HT-29 (cell line): ENCODE results near the gene GPR119. TPM values are rescaled to one million over a fixed set of nuclear protein-coding genes. Genes with fewer than 3 reads are reported as not detected.
A peak's percentile ranks its signal among the peaks of the same experiment; 100 is the strongest.
"Not testable (repeated sequence)": the region's sequence is repeated elsewhere in the genome, so short reads cannot be mapped to it uniquely, and the experiment has no call there.

Source experiments
- DNase-seq: peaks from one replicate; pipeline ENCODE4 v3.0.0-alpha.2; 2015; ENCODE audit warnings: low spot score
- total RNA-seq: library from RNA; depleted of rRNA; stranded (reverse); fragments of >200 nt; shearing (Covaris generic); gene quantifications from 2 replicates; pipeline ENCODE4 v1.2.3, GENCODE V29; 2014; rRNA removed

The GPR119 gene
- not detected in 2 replicates for total RNA-seq

DNA sequence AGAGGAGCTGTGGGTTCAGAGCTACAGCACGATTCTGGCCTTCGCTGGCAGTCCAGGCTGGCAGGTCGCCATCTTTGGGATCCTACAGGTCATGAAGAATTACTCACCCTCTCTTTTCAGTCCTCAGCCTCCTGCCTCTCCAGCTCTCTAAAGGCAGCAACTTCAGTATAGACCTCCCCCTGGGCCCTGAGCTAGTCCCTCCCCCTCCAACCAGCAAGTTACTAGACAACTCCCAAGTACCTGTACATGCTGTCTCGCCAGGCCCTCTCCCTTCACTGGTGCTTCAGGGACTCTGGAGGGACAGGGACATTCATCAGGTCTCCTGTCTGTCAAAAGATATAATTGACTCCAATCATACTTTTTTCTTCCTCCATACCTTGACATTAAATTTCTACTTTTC, at the start of gene GPR119:
TSS of gene GPR119 (minus strand) at position 155 of the 400 bp plus-strand sequence. CDS start 227 bp downstream, outside the sequence.
- no peak for DNase-seq

DNA sequence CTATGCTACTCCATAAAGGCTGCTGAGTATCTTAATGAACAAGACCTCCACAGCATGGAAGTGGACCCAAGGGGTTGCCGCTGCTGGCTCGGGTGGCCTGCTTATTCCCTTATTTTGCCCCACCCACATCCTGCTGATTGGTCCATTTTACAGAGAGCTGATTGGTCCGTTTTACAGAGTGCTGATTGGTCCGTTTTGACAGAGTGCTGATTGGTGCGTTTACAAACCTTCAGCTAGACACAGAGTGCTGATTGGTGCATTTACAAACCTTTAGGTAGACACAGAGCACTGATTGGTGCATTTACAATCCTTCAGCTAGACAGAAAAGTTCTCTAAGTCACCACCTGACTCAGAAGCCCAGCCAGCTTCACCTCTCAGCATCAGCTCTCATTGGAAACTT, 43.8 kb upstream of the GPR119 start:
- DNase-seq, result not testable (repeated sequence)

DNA sequence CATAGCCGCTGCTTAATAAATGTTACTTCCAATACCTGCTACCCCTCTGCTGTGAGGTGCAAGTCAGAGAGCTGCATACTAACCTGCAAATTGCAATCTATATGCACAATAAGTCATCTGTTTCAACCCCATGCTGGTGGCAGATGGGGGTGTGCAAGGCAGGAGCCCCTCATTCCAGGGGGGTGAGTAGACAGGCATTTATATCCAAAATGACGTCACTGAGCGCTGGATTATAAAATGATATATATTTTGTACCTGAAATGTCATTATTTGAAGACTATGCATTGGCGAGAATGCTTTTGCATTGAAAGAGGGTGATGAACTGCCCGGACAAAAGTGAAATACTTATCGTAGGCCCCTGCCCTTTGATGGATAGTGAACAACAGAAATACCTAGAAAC, 41.1 kb upstream of the GPR119 start:
- no peak for DNase-seq

- no peak for DNase-seq
Observed at GRCh38 chrX:130419263-130419662, 33.8 kb upstream of the GPR119 start.

GRCh38 chrX:130418740-130419139, 33.3 kb upstream of the GPR119 start:
- no peak for DNase-seq

DNA sequence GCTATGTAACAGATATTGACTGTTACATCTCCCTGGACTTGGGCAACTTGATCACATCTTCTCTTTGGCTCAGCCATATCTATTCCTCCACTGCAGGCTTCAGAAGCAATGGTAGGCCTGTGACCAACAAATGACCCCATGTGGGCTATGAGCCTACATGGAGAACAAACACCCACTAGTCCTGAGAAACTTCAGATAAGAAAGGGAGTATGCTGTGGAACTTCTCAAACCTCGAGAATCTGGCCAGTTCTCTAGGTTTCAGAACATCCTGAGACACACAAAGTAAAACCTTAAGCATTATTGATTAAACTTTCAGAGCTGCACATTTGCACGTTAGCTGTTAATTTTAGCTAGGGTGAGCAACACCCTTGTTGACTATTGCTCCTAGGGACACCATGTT, 32.6 kb upstream of the GPR119 start:
- no peak for DNase-seq

- no peak for DNase-seq
Observed at GRCh38 chrX:130416785-130417184, 31.3 kb upstream of the GPR119 start.

DNA sequence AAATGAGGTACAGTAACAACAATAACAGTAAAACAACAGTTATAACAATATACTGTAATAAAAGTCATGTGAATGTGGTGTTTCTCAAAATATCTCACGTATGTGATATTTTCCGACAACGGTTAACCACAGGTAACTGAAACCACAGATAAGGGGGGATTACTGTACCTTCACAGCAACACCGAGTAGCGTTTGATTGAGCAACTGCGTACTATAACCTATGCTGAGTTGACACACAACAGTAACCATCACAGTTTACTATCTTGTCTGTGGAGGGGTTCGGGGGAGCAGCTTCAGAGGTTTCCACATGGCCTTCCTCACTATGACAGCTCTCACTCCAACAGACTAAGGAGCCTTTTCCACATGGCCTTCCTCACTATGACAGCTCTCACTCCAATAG, 29.7 kb upstream of the GPR119 start:
- DNase-seq, result no peak

DNA sequence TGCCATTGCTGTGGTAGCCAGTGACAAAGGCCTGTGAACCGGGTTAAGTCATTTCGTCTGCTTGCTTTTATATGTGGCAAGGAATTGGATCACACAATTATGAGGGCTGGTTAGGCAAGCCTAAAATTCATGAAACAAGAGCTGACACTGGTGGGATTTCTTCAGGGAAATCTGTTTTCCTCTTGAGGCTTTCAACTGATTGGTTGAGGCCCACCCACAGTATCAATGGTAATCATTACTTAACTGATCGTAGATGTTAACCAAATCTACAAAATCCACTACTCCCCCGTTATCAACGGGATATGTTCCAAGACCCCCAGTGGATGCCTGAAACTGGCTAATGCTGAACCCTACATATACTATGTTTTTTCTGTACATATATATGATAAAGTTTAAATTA, 29.3 kb upstream of the GPR119 start:
- no peak for DNase-seq

- DNase-seq, result no peak
Observed at GRCh38 chrX:130413415-130413814, 27.9 kb upstream of the GPR119 start.

- no peak for DNase-seq
Observed at GRCh38 chrX:130402208-130402684, 16.8 kb upstream of the GPR119 start.

GRCh38 chrX:130401415-130402207, 16.1 kb upstream of the GPR119 start, which contains the start of gene RBMX2:
RBMX2 (plus strand) TSS chrX:130401987; CDS start chrX:130402033, 46 bp downstream.
- peak; percentile 80 for DNase-seq

DNA sequence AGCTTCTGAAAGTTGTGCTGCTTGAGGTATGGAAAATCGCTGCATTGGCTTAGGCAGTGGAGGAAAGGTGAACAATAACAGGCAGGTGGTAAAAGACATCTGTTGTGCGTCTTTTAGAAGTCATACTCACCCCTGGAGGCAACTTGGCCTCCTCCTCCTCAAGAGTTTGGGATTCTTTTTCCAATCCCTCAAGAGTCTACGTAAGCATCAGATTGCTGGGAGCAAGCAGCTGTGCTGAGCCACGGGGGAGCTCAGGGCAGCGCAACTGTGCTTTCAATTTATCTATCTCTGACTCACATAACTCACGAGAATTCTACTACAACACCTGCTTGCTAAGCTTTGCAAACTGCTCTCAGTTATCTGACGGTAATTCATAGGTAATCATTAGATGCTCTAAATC, 9.9 kb upstream of the GPR119 start:
- no peak for DNase-seq

GRCh38 chrX:130393451-130394074, 8.1 kb upstream of the GPR119 start:
- peak; percentile 76 for DNase-seq

- no peak for DNase-seq
Observed at GRCh38 chrX:130386408-130386808, 934 bp upstream of the GPR119 start.

DNA sequence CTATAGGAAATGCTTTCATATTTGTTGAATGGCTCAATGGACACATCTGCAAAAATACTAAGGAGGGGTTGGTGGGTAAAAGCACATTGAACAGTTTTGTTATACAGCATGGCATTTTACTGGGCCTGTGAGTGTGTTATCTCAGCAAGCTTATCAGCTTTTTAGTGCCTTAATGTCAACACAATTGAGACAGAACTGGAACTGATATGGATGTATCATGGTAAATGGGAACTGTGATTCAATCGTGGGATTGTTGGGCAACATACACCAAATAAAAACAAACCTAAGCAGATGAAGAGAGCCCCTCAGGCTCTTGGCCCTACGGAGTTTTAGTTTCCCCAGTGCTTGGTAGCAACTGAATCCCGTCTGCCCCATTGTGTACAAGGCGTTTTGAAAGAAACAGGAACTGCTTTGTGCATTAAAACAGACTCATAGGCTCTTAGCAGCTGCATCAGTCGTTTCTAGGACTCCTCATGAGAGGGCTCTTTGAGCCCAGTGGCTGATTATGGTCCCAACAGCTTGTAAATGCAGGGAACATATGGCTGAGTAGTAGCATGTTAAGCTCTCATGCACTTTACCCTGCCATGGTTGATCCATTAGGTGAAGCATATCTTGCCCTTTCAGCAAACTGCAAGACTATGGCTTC, 7.3 kb downstream of the GPR119 start:
- DNase-seq, result no peak

DNA sequence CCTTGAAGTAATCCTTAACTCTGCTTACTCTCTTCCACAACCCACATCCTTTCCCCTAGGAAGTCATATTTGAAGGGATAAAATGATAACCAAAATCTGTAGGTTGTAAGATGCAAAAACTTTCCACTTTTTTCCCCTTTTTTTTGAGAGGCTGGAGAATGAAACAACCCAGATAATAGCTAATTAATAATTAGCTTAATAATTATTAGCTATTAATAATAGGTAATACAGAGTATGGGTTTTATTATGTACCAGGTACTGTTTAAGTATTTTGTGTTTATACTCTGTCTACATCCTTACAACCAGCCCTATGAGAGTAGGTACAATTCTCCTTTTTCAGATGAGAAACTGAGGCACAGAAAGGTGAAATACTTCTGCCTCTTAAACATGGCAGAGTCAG, 9.4 kb downstream of the GPR119 start:
- DNase-seq, result no peak

GRCh38 chrX:130352050-130352449, 33.4 kb downstream of the GPR119 start:
- DNase-seq, result not testable (repeated sequence)

DNA sequence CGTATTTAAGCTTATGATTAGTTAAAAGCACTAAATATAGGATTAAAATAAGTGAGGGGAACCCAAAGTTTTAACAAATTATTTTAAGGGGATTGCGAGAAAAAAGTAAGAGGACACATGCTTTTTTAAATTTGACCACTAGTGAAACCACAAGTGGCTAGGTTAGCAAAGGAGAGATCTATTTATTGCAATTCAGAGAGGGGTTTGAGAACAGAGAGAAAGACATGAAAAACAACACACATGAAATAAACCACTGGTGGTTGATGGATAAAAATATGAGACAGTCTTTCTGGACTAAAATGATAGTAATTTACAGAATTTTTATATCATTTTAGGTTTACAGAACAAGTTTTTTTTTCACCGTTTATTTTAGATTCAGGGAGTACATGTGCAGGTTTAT, 33.9 kb downstream of the GPR119 start:
- no peak for DNase-seq

GRCh38 chrX:130347321-130347720, 38.2 kb downstream of the GPR119 start:
- DNase-seq, result no peak

DNA sequence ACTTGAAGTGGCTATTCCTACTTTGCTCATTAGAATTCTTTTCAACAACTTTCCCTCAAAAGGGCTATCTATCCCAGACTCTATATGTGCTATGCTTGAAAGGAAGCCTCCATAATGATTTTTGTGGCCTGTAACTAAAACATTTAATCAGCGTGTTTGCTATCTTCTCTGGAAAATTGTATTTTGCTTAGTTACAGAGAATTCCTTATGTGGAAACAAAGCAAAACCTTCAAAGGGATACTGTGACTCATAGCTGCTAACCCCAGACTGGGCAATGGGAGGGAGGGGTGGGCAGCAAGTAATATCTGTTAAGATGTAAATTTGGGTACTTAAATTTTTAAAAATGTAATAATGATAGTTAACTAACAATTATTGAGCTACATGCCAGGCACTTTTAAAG, 42.1 kb downstream of the GPR119 start:
- no peak for DNase-seq

- DNase-seq, result no peak
Observed at GRCh38 chrX:130340271-130340670, 45.2 kb downstream of the GPR119 start.
